Stimulated activated CD8-positive, alpha-beta memory T cell treated with anti-CD3 and anti-CD28 coated beads, Interleukin-7, amount 100 ng/mL, for 1 hour (primary cell): ENCODE data around the gene DCAF8L2.
"Not testable (repeated sequence)": the region's sequence is repeated elsewhere in the genome, so short reads cannot be mapped to it uniquely, and the experiment has no call there.

Source experiments
- DNase-seq, 2 donors: peaks; one replicate each; pipeline ENCODE4 v3.0.0-alpha.2; 2020; ENCODE audit warnings: low read depth in 2 of 2

DCAF8L2 gene

GRCh38 chrX:27590044-27590443 is at the start of gene DCAF8L2:
Gene DCAF8L2 (plus strand): TSS chrX:27590344. CDS start chrX:27746896, 156,552 bp downstream.
- DNase-seq, result no peak

GRCh38 chrX:27541161-27541560 is 49.0 kb upstream of the DCAF8L2 start:
- DNase-seq, result not testable (repeated sequence)

GRCh38 chrX:27548624-27549023 is 41.5 kb upstream of the DCAF8L2 start:
- no peak for DNase-seq

DNA sequence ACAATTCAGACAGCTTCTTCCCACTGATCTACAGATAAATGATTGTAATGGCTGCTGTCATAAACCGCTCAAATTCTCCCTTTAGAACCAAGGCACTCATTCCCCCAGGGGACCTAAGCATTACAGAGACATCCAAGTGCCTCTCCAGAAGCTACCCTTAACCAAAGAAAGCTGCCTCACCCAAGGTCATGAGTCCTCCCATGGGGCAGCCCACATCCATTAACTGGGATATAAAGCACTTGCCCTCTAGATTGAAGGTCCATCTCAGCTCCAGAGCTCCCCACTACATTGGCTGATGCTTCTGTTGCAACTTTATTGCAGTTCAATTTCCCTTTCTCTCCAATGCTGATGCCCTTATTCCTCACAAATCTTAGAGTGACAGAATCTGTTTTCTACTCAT is 40.5 kb upstream of the DCAF8L2 start:
- DNase-seq, result no peak

DNA sequence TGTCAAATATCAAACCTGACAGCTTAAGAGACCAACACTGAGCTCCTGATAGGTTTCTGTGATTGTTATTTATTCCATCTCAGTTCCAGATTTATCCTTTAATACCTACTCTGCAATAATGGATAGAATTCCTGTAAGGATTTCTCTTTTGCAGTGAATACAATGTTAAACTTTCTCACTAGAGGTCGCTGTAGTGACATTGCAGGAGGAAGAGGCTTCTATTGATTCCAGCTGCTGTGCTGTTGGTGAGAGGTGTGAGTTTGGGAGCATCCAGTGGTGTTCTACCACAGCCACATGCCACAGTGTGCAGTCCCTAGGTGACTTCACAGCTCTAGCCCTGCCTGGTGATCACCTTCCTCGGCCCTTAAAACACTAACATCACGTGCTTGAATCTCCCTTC is 34.6 kb upstream of the DCAF8L2 start:
- no peak for DNase-seq

GRCh38 chrX:27565992-27566391 is 24.2 kb upstream of the DCAF8L2 start:
- DNase-seq, result no peak

DNA sequence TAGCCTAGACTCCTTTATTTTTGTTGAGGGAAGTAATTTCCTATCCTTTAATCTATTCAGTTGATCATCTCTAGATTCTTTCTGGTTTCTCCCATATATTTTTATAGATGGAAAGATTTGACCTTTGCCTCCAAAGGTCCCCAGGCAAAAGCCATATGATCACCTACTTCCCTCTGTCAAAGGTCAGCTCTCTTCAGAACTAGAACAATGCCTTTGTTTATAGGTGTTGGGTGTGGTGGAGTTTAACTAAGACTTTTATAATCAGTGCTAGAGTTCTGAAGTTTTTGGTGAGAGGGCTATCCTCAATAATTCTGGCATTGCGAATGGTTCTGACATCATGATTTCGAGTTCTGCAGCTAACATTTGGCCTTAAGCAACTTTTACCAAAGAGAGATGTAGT is 19.0 kb upstream of the DCAF8L2 start:
- no peak for DNase-seq

DNA sequence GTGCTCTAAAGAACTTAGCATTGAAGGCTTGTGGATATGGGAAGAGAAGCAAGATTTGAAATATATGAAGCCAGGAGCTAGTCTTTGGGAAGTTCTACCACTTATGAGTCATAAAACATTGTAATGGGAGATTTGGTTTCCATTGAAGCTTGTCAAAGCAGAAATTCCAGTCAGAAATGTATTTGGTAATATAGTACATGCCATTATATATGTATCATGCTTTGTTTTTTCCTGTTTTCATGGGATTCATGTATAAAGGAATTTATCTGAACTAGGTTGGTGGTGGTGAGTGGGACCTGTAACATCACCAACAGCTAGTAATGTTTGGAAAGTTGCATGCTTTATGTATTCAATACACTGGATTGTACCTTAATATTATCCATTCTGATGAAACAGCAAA is 14.6 kb upstream of the DCAF8L2 start:
- no peak for DNase-seq

- no peak for DNase-seq
Measured at GRCh38 chrX:27583976-27584375, 6.2 kb upstream of the DCAF8L2 start.

DNA sequence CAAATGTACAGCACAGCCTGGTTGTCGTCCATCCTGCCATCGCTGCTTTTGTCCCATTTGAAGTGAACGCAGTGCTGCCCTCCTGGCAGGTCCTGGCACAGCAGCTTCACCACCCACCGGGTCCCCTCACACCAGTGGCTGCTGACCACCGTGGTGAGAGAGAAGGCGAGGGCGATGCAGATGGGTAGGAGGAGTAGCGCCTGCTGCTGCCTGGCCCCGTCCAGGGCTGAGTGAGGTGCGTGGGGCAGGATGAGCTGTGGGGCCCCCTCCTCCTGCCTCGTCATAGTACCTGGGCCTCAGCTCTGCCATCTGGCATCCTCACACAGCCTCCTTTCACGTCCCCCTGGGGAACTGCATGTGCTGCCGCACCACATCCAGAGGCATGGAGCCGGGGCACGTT is 1.8 kb downstream of the DCAF8L2 start:
- DNase-seq, result no peak

GRCh38 chrX:27597508-27597907 is 7.4 kb downstream of the DCAF8L2 start:
- DNase-seq, result no peak

- no peak for DNase-seq
Measured at GRCh38 chrX:27598312-27598711, 8.2 kb downstream of the DCAF8L2 start.

- no peak for DNase-seq
Measured at GRCh38 chrX:27599928-27600327, 9.8 kb downstream of the DCAF8L2 start.

- no peak for DNase-seq
Measured at GRCh38 chrX:27600686-27601085, 10.5 kb downstream of the DCAF8L2 start.

- no peak for DNase-seq
Measured at GRCh38 chrX:27608671-27609070, 18.5 kb downstream of the DCAF8L2 start.

DNA sequence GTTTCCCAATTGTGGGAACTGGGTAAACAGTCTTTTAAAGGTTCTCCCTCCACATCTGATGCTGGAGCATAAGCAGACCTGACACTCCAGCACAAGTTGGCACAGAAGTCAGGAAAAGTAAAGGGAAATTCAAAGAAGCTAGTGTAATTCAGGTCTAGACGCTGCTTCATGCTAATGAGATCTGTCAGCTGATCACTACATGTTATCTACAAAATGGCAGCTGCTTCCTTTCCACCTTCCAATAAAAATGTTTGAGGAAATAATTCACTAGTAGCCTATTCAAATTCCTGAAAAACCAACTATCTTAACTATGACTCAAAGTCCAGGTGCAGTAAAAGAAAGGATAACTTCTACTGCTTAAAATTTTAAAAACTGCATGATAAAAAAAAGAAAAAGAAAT is 29.3 kb downstream of the DCAF8L2 start:
- no peak for DNase-seq

DNA sequence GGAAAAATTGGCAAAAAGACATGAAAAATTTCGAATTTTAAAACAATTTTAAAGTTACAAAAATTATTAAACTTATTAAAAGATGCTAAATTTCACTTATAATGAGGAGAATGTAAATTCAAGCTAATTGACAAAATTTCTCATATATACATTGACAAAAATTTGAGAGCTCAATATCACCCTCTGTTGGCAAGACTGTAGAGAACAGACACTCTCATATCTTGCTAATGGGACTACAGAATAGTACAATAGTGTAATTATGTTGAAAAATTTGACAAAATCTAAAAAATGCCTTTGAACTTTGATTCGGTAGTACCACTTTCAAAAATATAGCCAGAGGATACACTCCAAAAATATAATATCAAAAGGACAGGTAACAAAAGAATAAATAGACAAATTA is 29.8 kb downstream of the DCAF8L2 start:
- DNase-seq, result no peak

DNA sequence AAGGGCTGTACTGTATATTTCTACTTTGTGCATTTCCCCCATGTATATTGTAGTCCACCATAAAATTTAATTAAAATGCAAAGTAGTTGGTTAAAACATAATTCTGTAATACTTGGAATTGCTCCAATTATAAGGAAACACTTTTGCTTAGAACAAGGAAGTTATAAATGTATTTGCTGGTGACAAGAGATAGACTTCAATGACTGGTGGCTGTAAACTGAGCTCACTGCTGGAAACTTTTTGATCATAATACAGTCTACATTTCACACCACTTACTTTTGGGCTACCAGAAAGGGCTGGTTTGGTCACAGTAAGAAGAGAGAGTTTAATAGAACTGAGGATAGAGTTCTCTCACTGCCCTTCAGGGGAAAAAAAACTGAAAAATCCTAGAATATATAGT is 32.7 kb downstream of the DCAF8L2 start:
- DNase-seq, result no peak

GRCh38 chrX:27626066-27626465 is 35.9 kb downstream of the DCAF8L2 start:
- DNase-seq, result no peak

DNA sequence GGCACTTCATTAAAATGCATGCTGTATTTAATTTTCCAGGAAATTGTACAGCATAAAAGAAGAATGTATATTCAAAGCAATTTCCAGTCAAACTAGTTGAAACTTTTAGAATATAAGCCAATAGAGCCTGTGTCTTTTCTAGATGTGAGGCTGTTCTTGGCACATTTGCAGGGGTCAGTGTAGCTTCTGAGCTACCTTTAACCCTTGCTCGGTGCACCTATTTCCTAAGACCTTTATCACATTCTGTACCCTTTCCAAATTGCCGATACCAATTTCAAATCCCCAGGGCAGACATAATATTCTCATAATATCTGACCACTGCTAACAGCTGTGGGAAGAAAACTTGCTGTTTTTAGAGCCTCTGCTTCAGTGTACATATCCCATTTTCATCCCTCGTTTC is 43.2 kb downstream of the DCAF8L2 start:
- no peak for DNase-seq

DNA sequence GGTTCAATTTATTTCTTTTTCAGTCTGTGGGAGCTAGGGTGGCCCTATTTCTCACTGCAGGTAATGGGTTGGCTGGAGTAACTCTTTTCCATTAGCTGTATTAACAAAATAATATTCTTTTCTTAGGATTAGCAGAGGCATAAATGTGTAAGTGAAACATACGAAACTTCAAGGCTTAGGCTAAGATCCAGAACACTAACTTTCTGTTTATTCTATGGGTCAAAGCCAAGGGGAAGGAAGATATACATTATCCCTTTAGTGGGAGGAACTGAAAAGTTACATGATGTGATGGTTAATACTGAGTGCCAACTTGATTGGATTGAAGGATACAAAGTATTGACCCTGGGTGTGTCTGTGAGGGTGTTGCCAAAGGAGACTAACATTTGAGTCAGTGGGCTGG is 66.4 kb downstream of the DCAF8L2 start:
- no peak for DNase-seq

- no peak for DNase-seq
Measured at GRCh38 chrX:27660878-27661277, 70.7 kb downstream of the DCAF8L2 start.

DNA sequence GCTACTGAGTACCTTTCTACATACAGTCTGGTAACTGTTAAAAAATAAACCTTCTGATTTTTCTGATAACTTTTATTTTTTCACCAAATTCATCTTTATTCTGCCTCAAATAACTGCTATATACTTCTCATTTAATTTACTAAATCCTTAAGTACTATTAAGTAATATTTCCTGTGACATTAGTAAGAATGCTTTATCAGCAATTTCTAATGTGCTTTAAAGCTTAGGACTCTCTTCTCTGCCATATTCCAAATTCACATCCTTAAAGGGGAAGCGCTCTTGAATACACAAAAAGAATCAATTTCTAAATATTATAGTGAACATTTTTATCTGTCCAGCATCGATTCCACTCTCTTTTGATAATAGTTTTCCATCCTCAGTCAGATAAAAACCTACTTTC is 81.1 kb downstream of the DCAF8L2 start:
- DNase-seq, result no peak

DNA sequence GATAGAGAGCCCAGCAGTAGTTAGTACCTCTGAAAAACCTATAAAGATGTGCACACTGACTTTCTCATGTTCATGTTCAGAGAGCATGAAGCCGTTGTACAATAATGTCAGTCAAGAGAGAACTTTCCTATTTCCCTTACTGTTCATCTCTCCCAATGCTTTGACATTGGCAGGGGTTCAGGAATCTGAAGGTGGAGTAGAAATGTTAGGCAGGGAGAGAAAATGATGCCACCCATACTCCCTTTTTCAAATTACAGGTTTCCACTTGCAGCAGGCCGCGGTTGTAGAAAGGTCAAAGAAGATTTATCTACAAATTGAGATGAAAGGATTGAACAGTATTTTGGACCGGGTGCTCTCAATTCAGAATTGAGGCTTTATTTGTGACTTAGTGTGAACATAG is 84.3 kb downstream of the DCAF8L2 start:
- no peak for DNase-seq

- DNase-seq, result no peak
Measured at GRCh38 chrX:27675493-27675892, 85.3 kb downstream of the DCAF8L2 start.
